ENCODE results near the gene PGPEP1.

The PGPEP1 gene

DNA sequence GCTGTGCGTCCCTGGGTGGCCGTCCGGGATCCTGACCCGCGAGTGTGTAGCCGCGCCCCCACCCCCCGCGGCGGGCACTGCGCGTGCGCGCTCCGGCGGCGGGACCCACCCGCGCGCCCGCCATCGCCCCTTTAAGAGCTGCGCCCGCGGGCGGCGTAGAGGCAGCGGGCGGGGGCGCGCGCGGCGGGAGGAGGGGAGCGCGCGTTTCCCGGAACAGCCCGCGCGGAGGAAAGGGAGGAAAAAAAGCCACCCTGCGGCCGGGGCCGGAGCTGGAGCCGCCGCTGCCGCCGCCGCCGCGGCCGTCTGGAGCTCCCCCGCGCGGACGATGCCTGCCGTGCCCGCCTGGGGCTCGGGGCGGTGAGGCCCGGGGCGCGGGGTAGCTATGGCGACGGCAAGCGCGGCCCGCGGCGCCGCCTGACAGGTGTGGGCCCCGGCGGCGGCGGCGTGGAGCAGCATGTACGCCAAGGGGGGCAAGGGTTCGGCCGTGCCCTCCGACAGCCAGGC is 78.8 kb downstream of the PGPEP1 start, which contains the start of gene SSBP4:
Gene SSBP4 (plus strand): TSS at position 204 of the 504 bp plus-strand sequence. CDS start 251 bp downstream, at position 455.
- TF ChIP-seq FOXM1 (IDR thresholded peaks at IDR 0.05; ENCODE audit: borderline replicate concordance), result peak; percentile 95
- TF ChIP-seq, protein P1, sequence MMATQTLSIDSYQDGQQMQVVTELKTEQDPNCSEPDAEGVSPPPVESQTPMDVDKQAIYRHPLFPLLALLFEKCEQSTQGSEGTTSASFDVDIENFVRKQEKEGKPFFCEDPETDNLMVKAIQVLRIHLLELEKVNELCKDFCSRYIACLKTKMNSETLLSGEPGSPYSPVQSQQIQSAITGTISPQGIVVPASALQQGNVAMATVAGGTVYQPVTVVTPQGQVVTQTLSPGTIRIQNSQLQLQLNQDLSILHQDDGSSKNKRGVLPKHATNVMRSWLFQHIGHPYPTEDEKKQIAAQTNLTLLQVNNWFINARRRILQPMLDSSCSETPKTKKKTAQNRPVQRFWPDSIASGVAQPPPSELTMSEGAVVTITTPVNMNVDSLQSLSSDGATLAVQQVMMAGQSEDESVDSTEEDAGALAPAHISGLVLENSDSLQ (IDR thresholded peaks at IDR 0.05), result no peak
- ChIA-PET POLR2A (interaction anchor here (0.5 to 5.3 kb wide), 8 partner anchors 16 to 195 kb away, joined by 3 to 56 read pairs (median 5); partner anchors contain the start of genes JUND and LSM4), CTCF (interaction anchor here (0.6 to 1.1 kb wide), 3 partner anchors 30 to 559 kb away, joined by 3 read pairs; partner anchors contain the start of gene GDF15)
- peak; percentile 87 for DNase-seq (ENCODE audit: extremely low spot score)

All from HEK293T (cell line).